CD4-positive, alpha-beta T cell (primary cell): Measurements from ENCODE around the gene MAPK14. TPM values are rescaled to one million over a fixed set of nuclear protein-coding genes. Genes with fewer than 3 reads are reported as not detected.
A peak's percentile ranks its signal among the peaks of the same experiment; 100 is the strongest.

Source experiments
- ATAC-seq: fragments of 200-7000 bp; cut with Tn5 transposase; one replicate; pipeline ENCODE4 v1.10.0; 2022; ENCODE audit warnings: mild to moderate bottlenecking; ENCODE audit not compliant: poor library complexity
- CTCF ChIA-PET: fragments of 350-600 bp; sonication (Branson Sonifier 250); formaldehyde crosslinking; loops from one replicate; lab custom pipeline; 2021; ENCODE audit warnings: antibody characterized with exemption, inconsistent platforms; lab: Charles Lee
- POLR2A ChIA-PET: fragments of 350-600 bp; sonication (Branson Sonifier 250); formaldehyde crosslinking; loops from one replicate; lab custom pipeline; 2021; ENCODE audit warnings: antibody characterized with exemption, inconsistent platforms; lab: Charles Lee
- DNase-seq, 14 experiments: peaks; one replicate each; pipeline ENCODE4 v3.0.0-alpha.2; 2013 to 2020; ENCODE audit warnings: mixed read lengths in 2 of 14
- H3K27ac ChIP-seq, 2 donors: one replicate each; pipeline versions ENCODE4 v1.5.1 to v1.7.0; 2013; ENCODE audit warnings: low read length in 2 of 2, low read depth in 1 of 2, mild to moderate bottlenecking in 1 of 2
- H3K27me3 ChIP-seq, 2 experiments: 1 replicate in 1 of 2; 2 replicates in 1 of 2; pipeline versions ENCODE4 v1.6.1 to v1.7.0; 2013; ENCODE audit warnings: low read length in 2 of 2, control low read depth in 1 of 2, mild to moderate bottlenecking in 1 of 2, moderate library complexity in 1 of 2; ENCODE audit not compliant: insufficient read depth in 2 of 2, control insufficient read depth in 1 of 2
- H3K36me3 ChIP-seq: one replicate; pipeline ENCODE4 v1.6.1; 2013; ENCODE audit warnings: low read length, control low read depth; ENCODE audit not compliant: insufficient read depth
- H3K4me1 ChIP-seq: one replicate; pipeline ENCODE4 v1.6.1; 2013; ENCODE audit warnings: low read length, control low read depth; ENCODE audit not compliant: insufficient read depth
- H3K4me3 ChIP-seq: one replicate; pipeline ENCODE4 v1.5.1; 2013; ENCODE audit warnings: mild to moderate bottlenecking, low read length, moderate library complexity
- H3K9me3 ChIP-seq, 2 experiments: 1 replicate in 1 of 2; 2 replicates in 1 of 2; pipeline versions ENCODE4 v1.6.1 to v1.7.0; 2013; ENCODE audit warnings: low read length in 2 of 2, mild to moderate bottlenecking in 2 of 2, control low read depth in 1 of 2, moderate library complexity in 1 of 2; ENCODE audit not compliant: control insufficient read depth in 1 of 2, insufficient read depth in 1 of 2
- H3K27ac Mint-ChIP-seq: one replicate; pipeline ENCODE4 v1.8.0; 2020; ENCODE audit warnings: mixed read lengths
- H3K27me3 Mint-ChIP-seq: one replicate; pipeline ENCODE4 v1.8.0; 2021; ENCODE audit warnings: mixed read lengths
- H3K36me3 Mint-ChIP-seq: one replicate; pipeline ENCODE4 v1.8.0; 2021; ENCODE audit warnings: low read depth, mixed read lengths
- H3K4me1 Mint-ChIP-seq: one replicate; pipeline ENCODE4 v1.8.0; 2021; ENCODE audit warnings: low read depth, mixed read lengths
- H3K4me3 Mint-ChIP-seq: one replicate; pipeline ENCODE4 v1.8.0; 2020; ENCODE audit warnings: mild to moderate bottlenecking, mixed read lengths
- H3K9me3 Mint-ChIP-seq: one replicate; pipeline ENCODE4 v1.8.0; 2020; ENCODE audit warnings: mixed read lengths
- intact Hi-C, 2 experiments: fragments of 100-400 bp; cut with DNase I in 1 of 2; cut with micrococcal nuclease in 1 of 2; formaldehyde crosslinking; loops; one replicate each; pipeline versions ENCODE4 v1.15.1 to v1.9.0; 2023 to 2025; cut with DNase I, micrococcal nuclease
- total RNA-seq, 174 experiments: library from RNA in 2 of 174; stranded (reverse) in 2 of 174; gene quantifications; one replicate each; pipeline ENCODE4 v1.2.3 and lab custom pipeline; 2021 to 2026
- TF ChIP-seq, protein P1 (sequence below): fragments of 200-600 bp; IDR thresholded peaks from one replicate; pipeline ENCODE4 v1.8.0; 2022; ENCODE audit warnings: antibody characterized with exemption, mild to moderate bottlenecking

MAPK14 gene
- total RNA-seq, 2 experiments from 2014 or later, result 42.6 to 42.8 TPM

DNA sequence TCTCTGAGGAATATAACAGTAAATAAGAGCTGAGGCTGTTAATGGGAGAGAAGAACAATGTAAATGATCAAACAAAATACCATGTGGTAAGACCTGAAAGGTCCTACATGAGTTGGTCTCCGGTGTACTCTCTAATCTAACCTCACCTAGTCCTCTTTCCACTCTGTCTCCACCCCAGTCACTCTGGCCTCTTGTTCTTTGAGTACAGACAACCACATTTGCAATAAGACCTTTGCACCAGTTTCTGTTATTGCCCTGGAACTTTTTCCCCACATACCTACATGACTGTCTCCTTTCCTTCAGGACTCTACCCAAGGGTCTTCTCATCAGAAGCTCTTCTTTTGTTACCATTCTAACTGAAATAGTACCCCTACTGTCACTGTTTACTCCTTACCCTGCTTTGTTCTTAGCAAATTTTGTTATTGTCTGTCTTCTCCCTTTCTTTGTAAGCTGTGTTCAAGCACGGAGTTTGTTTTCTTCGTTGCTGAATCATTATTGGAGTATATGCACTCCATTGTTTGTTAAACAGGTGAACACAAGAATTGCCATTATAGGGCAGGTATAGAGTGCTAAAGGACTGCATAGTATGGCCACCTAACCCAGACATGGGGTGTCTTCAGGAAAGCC lies 37.3 kb downstream of the MAPK14 start:
- ATAC-seq (no peak), DNase-seq (no peak)
- ChIA-PET CTCF (interaction anchor here (2.1 kb wide), 1 partner anchor 31 kb away, joined by 11 read pairs; no protein-coding TSS in a partner anchor), POLR2A (interaction anchor here (0.8 to 2.3 kb wide), 3 partner anchors 14 to 36 kb away, joined by 3 to 6 read pairs (median 3); partner anchors contain the start of gene MAPK14)
- no peaks in the 10 kb centered on the region for H3K9me3 Mint-ChIP-seq
- H3K4me1 Mint-ChIP-seq, result peaks cover 80% of the 10 kb centered on the region
- no peak overlapping the region for H3K27ac ChIP-seq
- no peak overlapping the region for H3K4me3 ChIP-seq
- peaks cover 23% of the 10 kb centered on the region for H3K36me3 ChIP-seq
- no peaks in the 10 kb centered on the region for H3K9me3 ChIP-seq
- H3K27ac Mint-ChIP-seq, result peak overlapping the region; percentile 61
- H3K36me3 Mint-ChIP-seq, result peaks cover 60% of the 10 kb centered on the region
- TF ChIP-seq, protein P1, sequence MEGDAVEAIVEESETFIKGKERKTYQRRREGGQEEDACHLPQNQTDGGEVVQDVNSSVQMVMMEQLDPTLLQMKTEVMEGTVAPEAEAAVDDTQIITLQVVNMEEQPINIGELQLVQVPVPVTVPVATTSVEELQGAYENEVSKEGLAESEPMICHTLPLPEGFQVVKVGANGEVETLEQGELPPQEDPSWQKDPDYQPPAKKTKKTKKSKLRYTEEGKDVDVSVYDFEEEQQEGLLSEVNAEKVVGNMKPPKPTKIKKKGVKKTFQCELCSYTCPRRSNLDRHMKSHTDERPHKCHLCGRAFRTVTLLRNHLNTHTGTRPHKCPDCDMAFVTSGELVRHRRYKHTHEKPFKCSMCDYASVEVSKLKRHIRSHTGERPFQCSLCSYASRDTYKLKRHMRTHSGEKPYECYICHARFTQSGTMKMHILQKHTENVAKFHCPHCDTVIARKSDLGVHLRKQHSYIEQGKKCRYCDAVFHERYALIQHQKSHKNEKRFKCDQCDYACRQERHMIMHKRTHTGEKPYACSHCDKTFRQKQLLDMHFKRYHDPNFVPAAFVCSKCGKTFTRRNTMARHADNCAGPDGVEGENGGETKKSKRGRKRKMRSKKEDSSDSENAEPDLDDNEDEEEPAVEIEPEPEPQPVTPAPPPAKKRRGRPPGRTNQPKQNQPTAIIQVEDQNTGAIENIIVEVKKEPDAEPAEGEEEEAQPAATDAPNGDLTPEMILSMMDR, result no peak
- H3K4me3 Mint-ChIP-seq, result no peak overlapping the region
- H3K27me3 Mint-ChIP-seq, result no peaks in the 10 kb centered on the region
- H3K4me1 ChIP-seq, result peaks cover 6% of the 10 kb centered on the region
- no peaks in the 10 kb centered on the region for H3K27me3 ChIP-seq
- intact Hi-C loops, result loop anchor here in 1 of 2 experiments (5.0 kb wide), 1 partner anchor 33 kb away; no protein-coding TSS in a partner anchor

DNA sequence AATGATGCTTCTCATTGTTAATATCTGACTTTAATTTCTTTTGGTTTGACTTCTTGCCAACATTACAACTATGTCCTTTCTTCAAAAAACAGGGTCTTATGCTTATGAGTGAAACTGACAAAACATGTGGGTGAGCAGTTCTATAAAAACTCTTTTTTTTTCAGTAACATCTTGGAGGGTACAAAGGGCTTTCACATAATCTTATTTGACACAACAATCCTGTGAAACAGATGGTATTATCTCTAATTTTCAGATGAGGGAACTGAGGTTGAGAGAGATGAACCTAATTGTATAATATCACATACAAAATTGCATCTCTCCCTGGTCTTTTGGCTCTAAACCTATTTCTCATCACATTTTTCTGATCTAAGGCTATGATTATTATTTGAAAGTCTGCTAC lies 38.3 kb downstream of the MAPK14 start:
- Histone ChIP-seq H3K4me3 (no peak overlapping the region), H3K9me3 (no peaks in the 10 kb centered on the region), H3K4me1 (peaks cover 6% of the 10 kb centered on the region), H3K27me3 (no peaks in the 10 kb centered on the region), H3K27ac (no peak overlapping the region), H3K36me3 (peaks cover 14% of the 10 kb centered on the region)
- H3K4me3 Mint-ChIP-seq, result no peak overlapping the region
- H3K4me1 Mint-ChIP-seq, result peaks cover 76% of the 10 kb centered on the region
- H3K9me3 Mint-ChIP-seq, result no peaks in the 10 kb centered on the region
- DNase-seq (no peak), ATAC-seq (no peak)
- TF ChIP-seq, protein P1, result no peak
- intact Hi-C loops, result loop anchor here in 1 of 2 experiments (5.0 kb wide), 1 partner anchor 34 kb away; no protein-coding TSS in a partner anchor
- CTCF ChIA-PET, result interaction anchor here (2.1 kb wide), 1 partner anchor 30 kb away, joined by 11 read pairs; no protein-coding TSS in a partner anchor
- POLR2A ChIA-PET, result no interaction called here
- no peaks in the 10 kb centered on the region for H3K27me3 Mint-ChIP-seq
- H3K27ac Mint-ChIP-seq, result peak overlapping the region; percentile 61
- H3K36me3 Mint-ChIP-seq, result peaks cover 55% of the 10 kb centered on the region

DNA sequence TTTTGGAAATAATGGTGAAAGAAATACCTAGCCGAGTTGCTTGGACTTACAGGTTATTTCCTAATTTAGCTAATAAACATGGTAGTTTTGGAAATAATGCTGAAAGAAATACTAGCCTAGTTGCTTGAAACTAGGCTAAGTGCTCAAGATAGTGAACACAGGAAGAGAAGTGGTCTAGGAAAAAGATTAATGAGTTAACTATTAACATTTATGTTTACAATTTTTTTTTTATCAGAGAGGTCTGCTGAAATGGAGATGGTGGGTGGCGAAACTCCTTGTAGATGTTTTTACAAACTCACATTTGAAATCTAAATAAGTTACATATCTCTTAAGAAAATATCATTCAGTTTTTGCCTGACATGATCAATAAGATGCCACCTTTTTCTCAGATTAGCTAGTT lies 39.2 kb downstream of the MAPK14 start:
- peak overlapping the region in 1 of 2 donors; percentile 1 for H3K27ac ChIP-seq
- POLR2A ChIA-PET, result no interaction called here
- DNase-seq, result no peak
- H3K27ac Mint-ChIP-seq, result peak overlapping the region; percentile 63
- no peaks in the 10 kb centered on the region for H3K9me3 ChIP-seq
- H3K4me1 Mint-ChIP-seq, result peaks cover 73% of the 10 kb centered on the region
- H3K27me3 ChIP-seq, result no peaks in the 10 kb centered on the region
- H3K9me3 Mint-ChIP-seq, result no peaks in the 10 kb centered on the region
- H3K27me3 Mint-ChIP-seq, result no peaks in the 10 kb centered on the region
- no peak overlapping the region for H3K4me3 Mint-ChIP-seq
- no peak for ATAC-seq
- H3K4me3 ChIP-seq, result no peak overlapping the region
- CTCF ChIA-PET, result interaction anchor here (0.6 kb wide), 1 partner anchor 38 kb away, joined by 3 read pairs; no protein-coding TSS in a partner anchor
- TF ChIP-seq, protein P1, result no peak
- H3K36me3 ChIP-seq, result peaks cover 7% of the 10 kb centered on the region
- H3K4me1 ChIP-seq, result peaks cover 6% of the 10 kb centered on the region
- H3K36me3 Mint-ChIP-seq, result peaks cover 51% of the 10 kb centered on the region
- intact Hi-C loops, result loop anchor here in 1 of 2 experiments (5.0 kb wide), 1 partner anchor 35 kb away; no protein-coding TSS in a partner anchor
